GM21529 (cell line): ENCODE measurements around the gene RNF183.
"Not testable (repeated sequence)": the region's sequence is repeated elsewhere in the genome, so short reads cannot be mapped to it uniquely, and the experiment has no call there.

ENCODE experiments used
- ATAC-seq: cut with Tn5 transposase; IDR thresholded peaks from one replicate; pipeline ENCODE4 v1.9.1; 2021; ENCODE audit not compliant: unreplicated experiment

The RNF183 gene

GRCh38 chr9:113275157-113276131 lies 27.7 kb downstream of the RNF183 start, which contains the start of the genes CDC26 and PRPF4:
Gene CDC26, minus strand, starts transcription at chr9:113275572. Its CDS starts 3,065 bp downstream, at chr9:113272507.
Gene PRPF4, plus strand, starts transcription at chr9:113275658. Its CDS starts 86 bp downstream, at chr9:113275744.
- ATAC-seq: peak; percentile 97

DNA sequence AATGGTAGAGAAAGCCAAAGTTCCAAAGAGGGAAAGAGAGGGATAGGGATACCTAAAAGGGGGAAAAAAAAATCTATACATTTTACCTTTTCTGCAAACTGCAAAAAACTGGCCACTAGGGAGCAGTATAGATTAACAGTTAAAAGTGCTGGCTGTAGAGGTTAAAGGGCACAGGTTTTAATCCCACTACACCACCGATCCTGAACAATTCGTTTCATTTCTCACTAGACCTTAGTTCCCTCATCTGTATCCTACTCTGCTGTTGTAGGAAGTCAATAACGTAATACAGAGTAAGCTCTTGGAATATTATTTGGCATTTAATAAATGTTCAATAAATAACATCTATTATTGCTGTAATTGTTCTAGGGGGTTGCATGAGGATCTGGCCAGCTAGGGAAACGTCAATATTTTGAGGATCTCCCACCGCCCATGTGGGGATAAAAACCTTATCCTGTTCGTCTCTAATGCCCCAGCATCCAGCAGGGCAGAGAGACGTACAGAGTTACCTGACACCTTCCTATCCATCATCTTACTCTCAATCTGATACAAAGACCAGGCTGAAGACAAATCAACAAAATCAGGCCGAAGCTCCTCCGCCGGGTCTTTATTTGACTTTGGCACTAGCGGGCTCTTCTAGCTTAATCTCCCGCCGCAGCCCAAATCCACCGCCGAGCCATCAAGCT lies 28.6 kb downstream of the RNF183 start:
- peak; percentile 8 for ATAC-seq

- ATAC-seq: no peak
Observed at GRCh38 chr9:113269871-113270270, 33.3 kb downstream of the RNF183 start.

- no peak for ATAC-seq
Observed at GRCh38 chr9:113269355-113269754, 33.8 kb downstream of the RNF183 start.

- no peak for ATAC-seq
Observed at GRCh38 chr9:113267911-113268566, 35.1 kb downstream of the RNF183 start.

DNA sequence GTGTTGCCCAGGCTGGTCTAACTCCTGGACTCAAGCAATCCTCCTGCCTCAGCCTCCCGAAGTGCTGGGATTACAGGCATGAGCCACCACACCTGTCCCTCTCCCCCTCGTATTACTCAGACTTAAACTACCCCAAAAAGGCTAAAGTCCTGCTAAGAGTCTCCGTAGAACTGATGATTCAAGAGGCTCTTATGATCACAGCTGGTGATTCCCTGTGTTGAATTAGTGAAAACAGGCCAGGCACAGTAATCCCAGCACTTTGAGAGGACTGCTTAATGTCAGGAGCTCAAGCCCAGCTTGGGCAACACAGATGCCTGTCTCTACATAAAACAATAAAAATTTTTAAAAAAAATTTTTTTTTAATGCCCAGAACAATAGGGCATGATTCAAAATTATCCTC lies 37.0 kb downstream of the RNF183 start:
- ATAC-seq: no peak

DNA sequence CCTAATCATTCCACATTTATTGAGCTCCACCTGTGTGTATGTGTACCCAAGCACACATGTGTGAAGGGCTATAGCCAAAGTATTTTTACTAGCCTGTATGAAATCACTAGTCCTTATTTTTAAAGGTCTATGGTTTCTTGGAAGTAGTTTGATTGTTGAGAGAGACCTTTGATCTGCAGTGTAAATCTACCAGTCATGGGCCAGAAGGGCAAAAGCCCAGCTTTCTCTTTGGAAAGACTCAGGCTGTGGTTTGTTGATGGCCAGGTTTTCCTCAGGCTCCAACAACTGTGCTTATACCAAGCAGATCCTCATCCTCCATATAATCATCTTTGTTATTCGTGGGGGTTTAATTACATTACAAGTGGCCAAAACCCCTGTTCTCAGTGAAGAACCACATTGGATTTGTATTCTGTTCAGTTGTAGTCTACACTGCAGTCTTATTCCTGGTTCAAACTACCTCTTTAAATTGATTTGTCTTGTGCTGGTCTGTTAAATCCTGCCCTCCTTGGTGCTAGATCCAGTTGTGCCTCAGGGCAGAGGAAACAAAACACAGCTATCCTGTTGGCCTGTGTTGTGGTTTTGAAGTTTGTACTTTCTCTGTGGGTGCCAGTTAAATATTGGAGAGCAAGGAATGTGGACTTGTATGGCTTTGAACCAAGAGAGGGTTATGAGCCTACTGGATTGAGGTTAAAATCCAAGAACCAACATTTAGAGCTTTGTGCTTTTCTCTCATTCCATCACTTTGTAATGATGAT lies 41.1 kb downstream of the RNF183 start:
- no peak for ATAC-seq

GRCh38 chr9:113258282-113258681 lies 44.9 kb downstream of the RNF183 start:
- no peak for ATAC-seq

DNA sequence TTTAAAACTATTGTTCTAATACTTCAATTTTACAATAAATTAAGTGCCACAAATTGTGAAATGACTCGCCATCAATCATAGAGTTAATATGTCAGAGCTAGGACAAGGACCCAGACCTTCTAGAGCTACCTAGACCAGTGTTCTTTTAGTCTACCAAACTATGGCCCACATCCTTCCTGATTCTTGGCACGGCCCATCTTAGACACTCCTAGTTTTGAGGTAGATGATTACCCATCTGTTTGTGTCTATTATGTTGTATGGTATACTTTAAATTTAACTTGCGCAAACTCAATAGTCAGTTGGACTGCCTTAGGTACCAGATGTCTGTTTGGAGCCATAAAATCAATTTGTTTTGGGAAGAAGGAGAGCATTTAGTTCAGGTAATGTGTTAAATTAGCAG lies 45.3 kb downstream of the RNF183 start:
- no peak for ATAC-seq

- ATAC-seq: no peak
Observed at GRCh38 chr9:113255438-113255837, 47.7 kb downstream of the RNF183 start.

DNA sequence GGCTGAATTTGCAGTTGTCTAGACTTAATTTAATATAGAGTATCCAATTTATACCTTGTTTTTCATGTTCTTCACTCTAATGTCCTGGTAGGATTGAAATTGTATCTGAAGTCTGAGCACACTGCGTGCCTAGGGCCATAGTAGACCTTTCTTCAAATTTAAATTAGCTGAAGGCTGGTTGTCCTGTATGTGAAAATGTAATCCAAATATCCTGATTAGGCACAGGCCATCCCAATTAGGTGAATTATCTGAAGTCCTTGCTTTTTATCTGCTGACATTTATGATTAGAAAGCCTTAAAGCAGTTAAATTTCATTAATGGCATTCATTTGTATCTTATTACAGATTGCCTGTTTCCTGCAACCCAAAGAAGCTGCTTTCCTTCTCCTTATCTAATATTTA lies 48.2 kb downstream of the RNF183 start:
- ATAC-seq: no peak

DNA sequence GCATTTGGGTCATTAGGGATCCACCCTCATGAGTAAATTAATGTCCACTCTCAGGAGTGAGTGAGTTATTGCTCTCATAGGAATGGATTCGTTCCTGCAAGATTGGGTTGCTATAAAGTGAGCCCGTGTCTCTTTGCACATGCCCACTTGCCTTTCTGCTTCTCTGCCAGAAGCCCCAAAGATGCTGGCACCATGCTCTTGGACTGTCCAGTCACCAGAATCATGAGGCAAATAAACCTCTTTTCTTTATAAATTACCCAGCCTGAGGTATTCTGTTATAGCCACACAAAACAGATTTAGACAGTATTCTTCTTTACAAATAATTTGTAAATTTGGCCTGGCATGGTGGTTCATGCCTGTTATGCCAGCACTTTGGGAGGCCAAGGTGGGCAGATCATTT lies 52.4 kb downstream of the RNF183 start:
- ATAC-seq: no peak

DNA sequence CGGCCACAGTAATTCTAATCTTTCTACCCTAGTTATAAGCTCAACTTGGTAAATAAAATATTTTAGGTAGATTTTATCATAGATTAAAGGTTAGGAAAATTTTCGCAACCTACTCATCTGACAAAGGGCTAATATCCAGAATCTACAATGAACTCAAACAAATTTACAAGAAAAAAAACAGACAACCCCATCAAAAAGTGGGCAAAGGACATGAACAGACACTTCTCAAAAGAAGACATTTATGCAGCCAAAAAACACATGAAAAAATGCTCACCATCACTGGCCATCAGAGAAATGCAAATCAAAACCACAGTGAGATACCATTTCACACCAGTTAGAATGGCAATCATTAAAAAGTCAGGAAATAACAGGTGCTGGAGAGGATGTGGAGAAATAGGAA lies 53.5 kb downstream of the RNF183 start:
- not testable (repeated sequence) for ATAC-seq

DNA sequence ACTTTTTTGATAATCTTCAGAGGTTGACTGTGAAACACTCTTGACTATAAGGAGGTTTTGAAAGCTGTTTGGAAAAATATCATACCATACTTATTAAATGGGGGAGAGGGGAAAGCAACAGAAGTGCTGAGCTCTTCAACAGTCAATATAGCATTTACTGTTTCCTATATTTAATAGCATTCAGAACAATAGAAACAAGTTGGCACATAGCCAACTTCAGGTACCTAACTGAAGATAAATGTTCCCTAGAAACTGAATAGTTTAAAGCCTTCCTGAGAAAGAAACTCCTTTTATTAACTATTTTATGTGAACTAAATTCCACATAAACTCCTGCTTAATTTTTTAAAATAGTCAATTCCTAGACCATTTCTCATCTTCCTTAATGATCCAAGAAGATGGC lies 55.5 kb downstream of the RNF183 start:
- no peak for ATAC-seq
